K562 (cell line): ENCODE measurements around the gene ANKRD27. TPM values are rescaled to one million over a fixed set of nuclear protein-coding genes. Genes with fewer than 3 reads are reported as not detected.

Source experiments
- ATAC-seq: fragments of 200-7000 bp; cut with Tn5 transposase; 3 replicates; pipeline ENCODE4 v1.9.1; 2020; ENCODE audit warnings: moderate library complexity
- BruUV-seq: library from RNA; stranded (reverse); fragments of 400-500 nt; replicated peaks from 2 replicates; lab custom pipeline; 2021; lab: Mats Ljungman, UMichigan
- CTCF ChIA-PET: fragments of 300-600 bp; formaldehyde crosslinking; extraction: SDS; loops from one replicate; lab custom pipeline; 2021; ENCODE audit warnings: low intra/inter-chr PET ratio; lab: Yijun Ruan, JAX
- POLR2A ChIA-PET: fragments of 300-600, 350-650 bp; sonication (Branson Sonifier 250); formaldehyde crosslinking; extraction: SDS; loops from one replicate; lab custom pipeline; 2021; ENCODE audit warnings: antibody characterized with exemption, inconsistent platforms; lab: Yijun Ruan, JAX
- DNase-seq, 4 experiments: peaks; one replicate each; pipeline versions ENCODE4 v3.0.0 to v3.0.0-alpha.2; 2011 to 2018; ENCODE audit warnings: low spot score in 3 of 4, mixed read lengths in 3 of 4; ENCODE audit errors: extremely low read depth in 1 of 4
- FAIRE-seq: peaks from 2 replicates; lab custom pipeline; 2011; peaks lifted over from hg19 to GRCh38; lab: Jason Lieb, UNC
- H2AFZ ChIP-seq: 2 replicates; pipeline ENCODE4 v1.6.0; 2011; ENCODE audit warnings: low read depth, low read length, control low read depth, inconsistent platforms
- H3K27ac ChIP-seq: fragments of 200-600 bp; 3 replicates; pipeline ENCODE4 v1.8.0; 2011; ENCODE audit warnings: low read depth, mild to moderate bottlenecking, control low read depth, inconsistent platforms, low read length, moderate library complexity, mixed read lengths; ENCODE audit errors: extremely low read depth
- H3K27me3 ChIP-seq, 2 experiments: fragments of 300-600 bp in 1 of 2; 2 replicates in 1 of 2; 3 replicates in 1 of 2; pipeline versions ENCODE4 v1.6.0 to v1.8.0; 2011; ENCODE audit warnings: inconsistent platforms in 2 of 2, low read length in 2 of 2, mild to moderate bottlenecking in 1 of 2, mixed read lengths in 1 of 2, moderate library complexity in 1 of 2; ENCODE audit not compliant: control insufficient read depth in 2 of 2, insufficient read depth in 2 of 2
- H3K36me3 ChIP-seq: fragments of 300-600 bp; 3 replicates; pipeline ENCODE4 v1.8.0; 2011; ENCODE audit warnings: mild to moderate bottlenecking, low read length, inconsistent platforms; ENCODE audit not compliant: control insufficient read depth, insufficient read depth
- H3K4me1 ChIP-seq, 2 experiments: fragments of 200-600 bp in 1 of 2; replicated peaks in 1 of 2; 2 replicates in 1 of 2; 3 replicates in 1 of 2; pipeline versions ENCODE4 v1.5.1 to v1.8.0; 2011; ENCODE audit warnings: inconsistent platforms in 2 of 2, low read length in 2 of 2, mild to moderate bottlenecking in 1 of 2, mixed read lengths in 1 of 2, moderate library complexity in 1 of 2; ENCODE audit not compliant: control insufficient read depth in 2 of 2, insufficient read depth in 2 of 2
- H3K4me2 ChIP-seq: 2 replicates; pipeline ENCODE4 v1.6.1; 2011; ENCODE audit warnings: low read length, control low read depth, inconsistent platforms, mixed read lengths; ENCODE audit not compliant: insufficient read depth
- H3K4me3 ChIP-seq: fragments of 200-600 bp; sonication (generic), shearing (Covaris generic); 2 replicates; pipeline ENCODE4 v1.5.1; 2016; ENCODE audit warnings: control low read depth, inconsistent platforms
- H3K79me2 ChIP-seq: fragments of 200-600 bp; 3 replicates; pipeline ENCODE4 v1.8.0; 2011; ENCODE audit warnings: low read length, inconsistent platforms; ENCODE audit not compliant: control insufficient read depth, insufficient read depth
- H3K9ac ChIP-seq, 2 experiments: 2 replicates each; pipeline versions ENCODE4 v1.6.0 to v1.6.1; 2011; ENCODE audit warnings: low read depth in 2 of 2, low read length in 2 of 2, control low read depth in 1 of 2, inconsistent platforms in 1 of 2, mild to moderate bottlenecking in 1 of 2, mixed read lengths in 1 of 2; ENCODE audit not compliant: insufficient read depth in 1 of 2
- H3K9me1 ChIP-seq: one replicate; pipeline ENCODE4 v1.6.0; 2011; ENCODE audit warnings: inconsistent platforms, mild to moderate bottlenecking, low read length, moderate library complexity; ENCODE audit not compliant: control insufficient read depth, insufficient read depth
- H3K9me3 ChIP-seq: replicated peaks from 2 replicates; pipeline ENCODE4 v1.5.1; 2011; ENCODE audit warnings: low read depth, low read length, inconsistent platforms; ENCODE audit not compliant: control insufficient read depth, insufficient read depth
- H4K20me1 ChIP-seq: replicated peaks from 2 replicates; pipeline ENCODE4 v1.6.1; 2011; ENCODE audit warnings: low read length, inconsistent platforms, mixed read lengths; ENCODE audit not compliant: control insufficient read depth, insufficient read depth
- HDAC6 ChIP-seq: IDR thresholded peaks from 2 replicates; pipeline ENCODE4 v1.6.1; 2012; ENCODE audit warnings: low read depth, mild to moderate bottlenecking, control low read depth, inconsistent platforms, low read length, moderate library complexity
- MTF1 ChIP-seq: fragments of 250-450 bp; sonication (Bioruptor Pico); IDR thresholded peaks from 2 replicates; pipeline ENCODE4 v1.9.0; 2021; ENCODE audit warnings: moderate library complexity, mild to moderate bottlenecking, inconsistent platforms, borderline replicate concordance
- POLR2G ChIP-seq: fragments of 200-400 bp; formaldehyde crosslinking; IDR thresholded peaks from 2 replicates; pipeline ENCODE4 v1.6.1; 2017; ENCODE audit warnings: low read depth, mild to moderate bottlenecking, antibody characterized with exemption, low read length, moderate library complexity
- RBM22 ChIP-seq: fragments of 200-400 bp; formaldehyde crosslinking; IDR thresholded peaks from 2 replicates; pipeline ENCODE4 v1.6.1; 2018; ENCODE audit warnings: low read length, low read depth; ENCODE audit not compliant: poor library complexity, severe bottlenecking
- RFX5 ChIP-seq: IDR thresholded peaks from 2 replicates; pipeline ENCODE4 v1.6.1; 2011; ENCODE audit warnings: low read depth, mild to moderate bottlenecking, improper control_type of control experiment, low read length
- SRSF1 ChIP-seq: fragments of 200-400 bp; formaldehyde crosslinking; IDR thresholded peaks from 2 replicates; pipeline ENCODE4 v1.6.1; 2017; ENCODE audit warnings: mild to moderate bottlenecking, low read depth, low read length, moderate library complexity
- TAF15 ChIP-seq: fragments of 200-400 bp; formaldehyde crosslinking; IDR thresholded peaks from 2 replicates; pipeline ENCODE4 v1.6.1; 2017; ENCODE audit warnings: mild to moderate bottlenecking, low read depth, low read length, moderate library complexity
- U2AF2 ChIP-seq: fragments of 200-400 bp; formaldehyde crosslinking; optimal IDR thresholded peaks from 2 replicates; pipeline ENCODE3; 2017; ENCODE audit warnings: low read depth, mild to moderate bottlenecking, low read length
- WHSC1 ChIP-seq: IDR thresholded peaks from one replicate; pipeline ENCODE4 v1.6.1; 2012; ENCODE audit warnings: low read length, control low read depth, inconsistent platforms
- ZNF143 ChIP-seq: sonication (generic); formaldehyde crosslinking; IDR thresholded peaks from 2 replicates; pipeline ENCODE4 v1.9.0; 2022; ENCODE audit warnings: mild to moderate bottlenecking, missing genetic modification reagents
- ZNF175 ChIP-seq: fragments of 200-800 bp; sonication (Bioruptor generic); IDR thresholded peaks from 2 replicates; pipeline ENCODE4 v1.6.1; 2016; ENCODE audit warnings: low read depth, mild to moderate bottlenecking, missing genetic modification characterization, missing compliant biosample characterization
- ZNF668 ChIP-seq: fragments of 250-450 bp; sonication (Bioruptor Pico); IDR thresholded peaks from 2 replicates; pipeline ENCODE4 v1.8.0; 2022; ENCODE audit warnings: mild to moderate bottlenecking, inconsistent platforms
- ZNF696 ChIP-seq: fragments of 250-450 bp; sonication (Bioruptor Pico); conservative IDR thresholded peaks from 2 replicates; pipeline ENCODE4 v1.4.0; 2020; ENCODE audit warnings: mild to moderate bottlenecking, moderate library complexity
- WGBS: fragments of 100-300 bp; shearing (Covaris generic); methylation state at CpG from one replicate; pipeline ENCODE4 v1.1.6; 2016; ENCODE audit warnings: low coverage, mixed read lengths; ENCODE audit not compliant: insufficient coverage; ENCODE audit errors: missing lambda C conversion rate; 5-methylcytosine and 5-hydroxymethylcytosine counted together
- in situ Hi-C: fragments of 300-500 bp; cut with MboI; formaldehyde crosslinking; loops from 4 replicates; pipeline ENCODE4 v1.15.0; 2018; ENCODE audit warnings: inconsistent platforms, mixed read lengths
- intact Hi-C: fragments of 100-400 bp; cut with micrococcal nuclease; formaldehyde crosslinking; loops from 2 replicates; pipeline ENCODE4 v1.14.2; 2022
- polyA plus RNA-seq, 8 experiments: library from polyadenylated mRNA; depleted of rRNA in 4 of 8; stranded (reverse) in 5 of 8; unstranded in 3 of 8; fragments of >200 nt; fragmentation: Nextera tagmentation in 2 of 8; fragmentation: Illumina TruSeq in 1 of 8; extraction: Ambion mirVana in 2 of 8; extraction: Trizol in 1 of 8; gene quantifications; 2 replicates each; pipeline versions ENCODE4 v1.2.1 to v1.2.3, GENCODE V29; 2011 to 2014; ENCODE audit warnings: inconsistent platforms in 1 of 8, missing spikeins in 1 of 8
- total RNA-seq, 7 experiments: library from RNA; depleted of rRNA in 6 of 7; stranded (reverse); fragments of >200 nt in 6 of 7; fragmentation: Illumina TruSeq in 2 of 7; extraction: Trizol in 2 of 7; gene quantifications; 2 replicates each; pipeline versions ENCODE4 v1.2.1 to v1.2.3, GENCODE V29; 2011 to 2021; ENCODE audit warnings: low replicate concordance in 1 of 7
- TF ChIP-seq, protein P1 (sequence below): fragments of 250-450 bp; sonication (Bioruptor Pico); IDR thresholded peaks from 2 replicates; pipeline ENCODE4 v1.8.0; 2021; ENCODE audit warnings: moderate library complexity, mild to moderate bottlenecking, inconsistent platforms
- TF ChIP-seq, protein P2 (sequence below): fragments of 250-450 bp; sonication (Bioruptor Pico); IDR thresholded peaks from 2 replicates; pipeline ENCODE4 v1.4.0; 2020; ENCODE audit warnings: borderline replicate concordance

The ANKRD27 gene
- total and polyA plus RNA-seq, 9 of the 15 experiments (the other 6 are each of a cell fraction or from before 2014, with no cell fraction given) = 5.3 to 71.3 (median 54.2) TPM

DNA sequence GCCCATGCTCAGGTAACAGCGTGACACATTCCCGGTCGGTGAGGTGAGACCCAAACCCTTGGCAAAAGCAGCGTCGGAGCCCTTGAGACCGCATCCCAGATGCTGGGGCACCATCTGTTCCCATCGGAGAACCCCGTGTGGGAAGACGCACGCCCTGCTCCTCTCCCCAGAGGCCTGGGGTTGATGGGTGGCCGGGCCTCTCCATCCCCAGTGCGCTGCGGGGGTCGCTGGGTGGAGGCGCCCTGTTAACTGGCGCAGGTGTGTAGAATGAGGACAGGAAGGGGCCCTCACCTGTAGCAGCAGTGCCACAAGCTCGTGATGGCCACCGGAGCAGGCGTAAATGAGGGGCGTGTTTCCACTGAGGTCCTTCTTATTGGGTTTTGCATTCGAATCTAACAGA is 69.4 kb downstream of the ANKRD27 start:
- H3K9me1 ChIP-seq = no peaks in the 10 kb centered on the region
- ChIA-PET POLR2A (no interaction called here), CTCF (no interaction called here)
- in situ Hi-C loops = no loop called here
- H3K79me2 ChIP-seq = no peaks in the 10 kb centered on the region
- BruUV-seq = no TSS peak
- H3K27me3 ChIP-seq = no peaks in the 10 kb centered on the region
- TF ChIP-seq RFX5 (no peak), RBM22 (peak; percentile 57), WHSC1 (no peak), U2AF2 (no peak), POLR2G (0 out of 2 replicates have a peak, but pooled peaks have one; percentile 26), ZNF175 (CRISPR knock-in tag) (no peak)
- WGBS = 98% methylated on average over 12 of the region's 21 CpGs
- H3K9ac ChIP-seq = no peak overlapping the region
- H3K27ac ChIP-seq = no peak overlapping the region
- no peaks in the 10 kb centered on the region for H4K20me1 ChIP-seq
- no peak overlapping the region for H3K4me2 ChIP-seq
- H3K9me3 ChIP-seq = no peaks in the 10 kb centered on the region
- FAIRE-seq (no peak), ATAC-seq (no peak), DNase-seq (no peak)
- H2AFZ ChIP-seq = no peak overlapping the region
- intact Hi-C loops = no loop called here
- H3K4me3 ChIP-seq = no peak overlapping the region
- peaks cover 0 to 5% of the 10 kb centered on the region in 2 experiments; a peak in 1 of 5 replicates for H3K4me1 ChIP-seq
- peaks cover 83% of the 10 kb centered on the region for H3K36me3 ChIP-seq

DNA sequence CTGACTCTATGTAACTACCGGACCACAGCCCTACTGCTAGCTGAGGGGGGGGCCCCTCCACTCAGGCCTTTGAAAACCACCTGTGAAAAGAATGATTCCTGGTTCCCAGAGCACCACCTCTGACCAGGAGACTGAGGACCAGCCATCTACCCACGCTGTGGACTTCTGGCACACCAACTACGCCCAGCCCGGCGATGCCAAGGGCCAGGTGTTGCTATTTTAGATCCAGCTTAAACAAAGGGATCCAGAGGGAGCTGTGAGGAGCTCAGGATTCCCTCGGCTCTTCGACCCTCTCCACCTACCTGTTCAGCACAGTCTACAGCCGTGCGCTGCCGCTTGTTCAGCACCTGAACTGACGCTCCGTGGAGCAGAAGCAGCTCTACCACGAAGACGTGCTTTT is 71.0 kb downstream of the ANKRD27 start:
- in situ Hi-C loops (no loop called here), intact Hi-C loops (no loop called here)
- DNase-seq = no peak
- Histone ChIP-seq H3K9me1 (no peaks in the 10 kb centered on the region), H2AFZ (no peak overlapping the region), H3K79me2 (no peaks in the 10 kb centered on the region), H4K20me1 (no peaks in the 10 kb centered on the region), H3K27ac (no peak overlapping the region), H3K27me3 (no peaks in the 10 kb centered on the region), H3K9me3 (no peaks in the 10 kb centered on the region), H3K4me2 (no peak overlapping the region), H3K4me1 (peaks cover 0 to 5% of the 10 kb centered on the region in 2 experiments; a peak in 1 of 5 replicates), H3K36me3 (peaks cover 91% of the 10 kb centered on the region), H3K9ac (no peak overlapping the region), H3K4me3 (no peak overlapping the region)
- no peak for FAIRE-seq
- CTCF ChIA-PET = no interaction called here
- BruUV-seq = no TSS peak
- WGBS = 96% methylated on average over 14 of the region's 14 CpGs
- ATAC-seq = no peak
- POLR2A ChIA-PET = no interaction called here
- TF ChIP-seq HDAC6 (no peak), MTF1 (CRISPR knock-in tag) (no peak), ZNF668 (no peak), ZNF143 (no peak), TAF15 (no peak), ZNF696 (CRISPR knock-in tag) (no peak), SRSF1 (no peak)
- TF ChIP-seq, protein P1, sequence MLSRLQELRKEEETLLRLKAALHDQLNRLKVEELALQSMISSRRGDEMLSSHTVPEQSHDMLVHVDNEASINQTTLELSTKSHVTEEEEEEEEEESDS = no peak
- TF ChIP-seq, protein P2, sequence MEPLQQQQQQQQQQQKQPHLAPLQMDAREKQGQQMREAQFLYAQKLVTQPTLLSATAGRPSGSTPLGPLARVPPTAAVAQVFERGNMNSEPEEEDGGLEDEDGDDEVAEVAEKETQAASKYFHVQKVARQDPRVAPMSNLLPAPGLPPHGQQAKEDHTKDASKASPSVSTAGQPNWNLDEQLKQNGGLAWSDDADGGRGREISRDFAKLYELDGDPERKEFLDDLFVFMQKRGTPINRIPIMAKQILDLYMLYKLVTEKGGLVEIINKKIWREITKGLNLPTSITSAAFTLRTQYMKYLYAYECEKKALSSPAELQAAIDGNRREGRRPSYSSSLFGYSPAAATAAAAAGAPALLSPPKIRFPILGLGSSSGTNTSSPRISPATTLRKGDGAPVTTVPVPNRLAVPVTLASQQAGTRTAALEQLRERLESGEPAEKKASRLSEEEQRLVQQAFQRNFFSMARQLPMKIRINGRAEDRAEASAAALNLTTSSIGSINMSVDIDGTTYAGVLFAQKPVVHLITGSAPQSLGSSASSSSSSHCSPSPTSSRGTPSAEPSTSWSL (CRISPR knock-in tag) = no peak
